D721Med (cell line): ENCODE measurements around the gene ISCU.

Source experiments
- DNase-seq: peaks from one replicate; pipeline ENCODE4 v3.0.0; 2011; ENCODE audit warnings: low spot score; ENCODE audit not compliant: insufficient read length
- FAIRE-seq: peaks from 2 replicates; lab custom pipeline; 2011; peaks lifted over from hg19 to GRCh38; lab: Jason Lieb, UNC
- CTCF ChIP-seq: IDR thresholded peaks from 2 replicates; pipeline ENCODE4 v1.5.1; 2012; ENCODE audit warnings: mild to moderate bottlenecking, control low read depth; ENCODE audit not compliant: insufficient read depth; ENCODE audit errors: missing control alignments

ISCU gene

GRCh38 chr12:108612788-108613282, 50.4 kb downstream of the ISCU start:
- no peak for FAIRE-seq
- DNase-seq, result no peak
- no peak for TF ChIP-seq CTCF

GRCh38 chr12:108613548-108613947, 51.2 kb downstream of the ISCU start:
- TF ChIP-seq CTCF, result no peak
- FAIRE-seq, result no peak
- no peak for DNase-seq

- FAIRE-seq (no peak), DNase-seq (no peak)
- TF ChIP-seq CTCF, result no peak
Observed at GRCh38 chr12:108614041-108614440, 51.6 kb downstream of the ISCU start.

GRCh38 chr12:108614639-108615038, 52.2 kb downstream of the ISCU start:
- FAIRE-seq (no peak), DNase-seq (no peak)
- no peak for TF ChIP-seq CTCF

GRCh38 chr12:108615918-108616317, 53.5 kb downstream of the ISCU start:
- DNase-seq (no peak), FAIRE-seq (no peak)
- TF ChIP-seq CTCF, result no peak

GRCh38 chr12:108616359-108616758, 54.0 kb downstream of the ISCU start:
- DNase-seq (no peak), FAIRE-seq (no peak)
- TF ChIP-seq CTCF, result no peak

- FAIRE-seq (no peak), DNase-seq (no peak)
- TF ChIP-seq CTCF, result no peak
Observed at GRCh38 chr12:108616941-108617858, 54.8 kb downstream of the ISCU start.
